K562 (cell line): ENCODE measurements around the gene SRRM4. TPM values are rescaled to one million over a fixed set of nuclear protein-coding genes. Genes with fewer than 3 reads are reported as not detected.
A peak's percentile ranks its signal among the peaks of the same experiment; 100 is the strongest.

Experiments
- ATAC-seq: fragments of 200-7000 bp; cut with Tn5 transposase; 3 replicates; pipeline ENCODE4 v1.9.1; 2020; ENCODE audit warnings: moderate library complexity
- BruUV-seq: library from RNA; stranded (reverse); fragments of 400-500 nt; replicated peaks from 2 replicates; lab custom pipeline; 2021; lab: Mats Ljungman, UMichigan
- CTCF ChIA-PET: fragments of 300-600 bp; formaldehyde crosslinking; extraction: SDS; loops from one replicate; lab custom pipeline; 2021; ENCODE audit warnings: low intra/inter-chr PET ratio; lab: Yijun Ruan, JAX
- POLR2A ChIA-PET: fragments of 300-600, 350-650 bp; sonication (Branson Sonifier 250); formaldehyde crosslinking; extraction: SDS; loops from one replicate; lab custom pipeline; 2021; ENCODE audit warnings: antibody characterized with exemption, inconsistent platforms; lab: Yijun Ruan, JAX
- DNase-seq, 4 experiments: peaks; one replicate each; pipeline versions ENCODE4 v3.0.0 to v3.0.0-alpha.2; 2011 to 2018; ENCODE audit warnings: low spot score in 3 of 4, mixed read lengths in 3 of 4; ENCODE audit errors: extremely low read depth in 1 of 4
- FAIRE-seq: peaks from 2 replicates; lab custom pipeline; 2011; peaks lifted over from hg19 to GRCh38; lab: Jason Lieb, UNC
- H2AFZ ChIP-seq: 2 replicates; pipeline ENCODE4 v1.6.0; 2011; ENCODE audit warnings: low read depth, low read length, control low read depth, inconsistent platforms
- H3K27ac ChIP-seq: fragments of 200-600 bp; 3 replicates; pipeline ENCODE4 v1.8.0; 2011; ENCODE audit warnings: low read depth, mild to moderate bottlenecking, control low read depth, inconsistent platforms, low read length, moderate library complexity, mixed read lengths; ENCODE audit errors: extremely low read depth
- H3K27me3 ChIP-seq, 2 experiments: fragments of 300-600 bp in 1 of 2; 2 replicates in 1 of 2; 3 replicates in 1 of 2; pipeline versions ENCODE4 v1.6.0 to v1.8.0; 2011; ENCODE audit warnings: inconsistent platforms in 2 of 2, low read length in 2 of 2, mild to moderate bottlenecking in 1 of 2, mixed read lengths in 1 of 2, moderate library complexity in 1 of 2; ENCODE audit not compliant: control insufficient read depth in 2 of 2, insufficient read depth in 2 of 2
- H3K36me3 ChIP-seq: fragments of 300-600 bp; 3 replicates; pipeline ENCODE4 v1.8.0; 2011; ENCODE audit warnings: mild to moderate bottlenecking, low read length, inconsistent platforms; ENCODE audit not compliant: control insufficient read depth, insufficient read depth
- H3K4me1 ChIP-seq, 2 experiments: fragments of 200-600 bp in 1 of 2; replicated peaks in 1 of 2; 2 replicates in 1 of 2; 3 replicates in 1 of 2; pipeline versions ENCODE4 v1.5.1 to v1.8.0; 2011; ENCODE audit warnings: inconsistent platforms in 2 of 2, low read length in 2 of 2, mild to moderate bottlenecking in 1 of 2, mixed read lengths in 1 of 2, moderate library complexity in 1 of 2; ENCODE audit not compliant: control insufficient read depth in 2 of 2, insufficient read depth in 2 of 2
- H3K4me2 ChIP-seq: 2 replicates; pipeline ENCODE4 v1.6.1; 2011; ENCODE audit warnings: low read length, control low read depth, inconsistent platforms, mixed read lengths; ENCODE audit not compliant: insufficient read depth
- H3K4me3 ChIP-seq: fragments of 200-600 bp; sonication (generic), shearing (Covaris generic); 2 replicates; pipeline ENCODE4 v1.5.1; 2016; ENCODE audit warnings: control low read depth, inconsistent platforms
- H3K79me2 ChIP-seq: fragments of 200-600 bp; 3 replicates; pipeline ENCODE4 v1.8.0; 2011; ENCODE audit warnings: low read length, inconsistent platforms; ENCODE audit not compliant: control insufficient read depth, insufficient read depth
- H3K9ac ChIP-seq, 2 experiments: 2 replicates each; pipeline versions ENCODE4 v1.6.0 to v1.6.1; 2011; ENCODE audit warnings: low read depth in 2 of 2, low read length in 2 of 2, control low read depth in 1 of 2, inconsistent platforms in 1 of 2, mild to moderate bottlenecking in 1 of 2, mixed read lengths in 1 of 2; ENCODE audit not compliant: insufficient read depth in 1 of 2
- H3K9me1 ChIP-seq: one replicate; pipeline ENCODE4 v1.6.0; 2011; ENCODE audit warnings: inconsistent platforms, mild to moderate bottlenecking, low read length, moderate library complexity; ENCODE audit not compliant: control insufficient read depth, insufficient read depth
- H3K9me3 ChIP-seq: replicated peaks from 2 replicates; pipeline ENCODE4 v1.5.1; 2011; ENCODE audit warnings: low read depth, low read length, inconsistent platforms; ENCODE audit not compliant: control insufficient read depth, insufficient read depth
- H4K20me1 ChIP-seq: replicated peaks from 2 replicates; pipeline ENCODE4 v1.6.1; 2011; ENCODE audit warnings: low read length, inconsistent platforms, mixed read lengths; ENCODE audit not compliant: control insufficient read depth, insufficient read depth
- E4F1 ChIP-seq: fragments of 250-450 bp; sonication (Bioruptor Pico); IDR thresholded peaks from 2 replicates; pipeline ENCODE4 v1.5.0; 2021; ENCODE audit warnings: mild to moderate bottlenecking, borderline replicate concordance
- ETV6 ChIP-seq, 3 experiments: fragments of 150-350 bp in 1 of 3; sonication (generic) in 1 of 3; formaldehyde crosslinking in 1 of 3; IDR thresholded peaks; 2 replicates each; pipeline versions ENCODE4 v1.6.1 to v1.8.0; 2014 to 2022; ENCODE audit warnings: borderline replicate concordance in 2 of 3, low read depth in 2 of 3, antibody characterized with exemption in 1 of 3, low read length in 1 of 3, mild to moderate bottlenecking in 1 of 3, missing genetic modification reagents in 1 of 3
- FOXA3 ChIP-seq, 2 experiments: fragments of 450-650 bp in 1 of 2; sonication (generic) in 1 of 2; formaldehyde crosslinking; IDR thresholded peaks in 1 of 2; conservative IDR thresholded peaks in 1 of 2; 2 replicates each; pipeline versions ENCODE4 v1.4.0 to v1.8.0; 2020 to 2022; ENCODE audit warnings: mild to moderate bottlenecking in 2 of 2, missing genetic modification reagents in 1 of 2
- FOXO4 ChIP-seq: fragments of 450-650 bp; formaldehyde crosslinking; IDR thresholded peaks from 2 replicates; pipeline ENCODE4 v1.4.0; 2020; ENCODE audit warnings: mild to moderate bottlenecking, moderate library complexity
- HES1 ChIP-seq: fragments of 450-650 bp; IDR thresholded peaks from 2 replicates; pipeline ENCODE4 v1.6.1; 2016; ENCODE audit warnings: low read depth, mild to moderate bottlenecking, moderate library complexity
- POLR2AphosphoS5 ChIP-seq: IDR thresholded peaks from 2 replicates; pipeline ENCODE4 v1.6.1; 2011; ENCODE audit warnings: mild to moderate bottlenecking, low read depth, low read length, moderate library complexity; ENCODE audit not compliant: control insufficient read depth, insufficient read depth
- SIN3B ChIP-seq: fragments of 450-650 bp; IDR thresholded peaks from 2 replicates; pipeline ENCODE4 v1.6.1; 2017; ENCODE audit warnings: low read depth, mild to moderate bottlenecking, moderate library complexity
- ZFP30 ChIP-seq: fragments of 250-450 bp; sonication (Bioruptor Pico); IDR thresholded peaks from 2 replicates; pipeline ENCODE4 v1.8.0; 2022; ENCODE audit warnings: moderate library complexity, mild to moderate bottlenecking, inconsistent platforms, borderline replicate concordance
- ZNF316 ChIP-seq: fragments of 450-650 bp; IDR thresholded peaks from 2 replicates; pipeline ENCODE4 v1.6.1; 2016
- WGBS: fragments of 100-300 bp; shearing (Covaris generic); methylation state at CpG from one replicate; pipeline ENCODE4 v1.1.6; 2016; ENCODE audit warnings: low coverage, mixed read lengths; ENCODE audit not compliant: insufficient coverage; ENCODE audit errors: missing lambda C conversion rate; 5-methylcytosine and 5-hydroxymethylcytosine counted together
- in situ Hi-C: fragments of 300-500 bp; cut with MboI; formaldehyde crosslinking; loops from 4 replicates; pipeline ENCODE4 v1.15.0; 2018; ENCODE audit warnings: inconsistent platforms, mixed read lengths
- intact Hi-C: fragments of 100-400 bp; cut with micrococcal nuclease; formaldehyde crosslinking; loops from 2 replicates; pipeline ENCODE4 v1.14.2; 2022
- polyA plus RNA-seq, 8 experiments: library from polyadenylated mRNA; depleted of rRNA in 4 of 8; stranded (reverse) in 5 of 8; unstranded in 3 of 8; fragments of >200 nt; fragmentation: Nextera tagmentation in 2 of 8; fragmentation: Illumina TruSeq in 1 of 8; extraction: Ambion mirVana in 2 of 8; extraction: Trizol in 1 of 8; gene quantifications; 2 replicates each; pipeline versions ENCODE4 v1.2.1 to v1.2.3, GENCODE V29; 2011 to 2014; ENCODE audit warnings: inconsistent platforms in 1 of 8, missing spikeins in 1 of 8
- total RNA-seq, 7 experiments: library from RNA; depleted of rRNA in 6 of 7; stranded (reverse); fragments of >200 nt in 6 of 7; fragmentation: Illumina TruSeq in 2 of 7; extraction: Trizol in 2 of 7; gene quantifications; 2 replicates each; pipeline versions ENCODE4 v1.2.1 to v1.2.3, GENCODE V29; 2011 to 2021; ENCODE audit warnings: low replicate concordance in 1 of 7

The SRRM4 gene
- total and polyA plus RNA-seq, 9 of the 15 experiments (the other 6 are each of a cell fraction or from before 2014, with no cell fraction given), result not detected

- no peak for TF ChIP-seq FOXO4 (CRISPR knock-in tag)
- peak; percentile 99 for TF ChIP-seq ZNF316
- TF ChIP-seq ZFP30 (CRISPR knock-in tag), result no peak
- no peak for TF ChIP-seq ETV6 (IDR thresholded peaks at IDR 0.05; ENCODE audit: borderline replicate concordance in 1 of 2, low read depth in 2 of 2, low read length in 1 of 2)
- TF ChIP-seq ETV6 (CRISPR knock-in tag; IDR thresholded peaks at IDR 0.05; ENCODE audit: borderline replicate concordance), result no peak
- no peak for TF ChIP-seq HES1
These were observed 172.4 kb downstream of the SRRM4 start (continued) for GRCh38 chr12:119153477-119154434.

DNA sequence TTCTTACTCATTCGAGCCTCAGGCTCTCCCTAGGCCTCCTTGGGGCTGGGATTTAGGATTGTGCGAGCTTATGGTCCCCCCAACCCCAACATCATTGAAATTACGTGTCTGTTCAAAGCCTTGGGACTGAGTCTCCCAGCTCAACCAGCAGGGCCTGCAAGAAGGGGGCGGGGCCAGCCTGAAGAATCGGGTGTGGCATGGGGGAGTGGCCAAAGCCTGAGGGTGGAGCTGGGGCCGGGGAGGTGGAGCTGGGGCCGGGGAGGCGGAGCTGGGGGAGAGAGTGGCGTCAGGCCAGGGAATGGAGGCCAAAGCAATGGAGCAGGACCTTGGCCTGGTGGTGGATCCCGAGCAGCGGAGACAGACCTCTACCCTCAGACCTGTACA, 173.1 kb downstream of the SRRM4 start:
- BruUV-seq, result no TSS peak
- in situ Hi-C loops (no loop called here), intact Hi-C loops (no loop called here)
- H3K27ac ChIP-seq, result peak overlapping the region; percentile 54; the same call in 1 of the 3 replicates
- WGBS, result 29% methylated on average over 10 of the region's 11 CpGs
- peak; percentile 58 to 74 (median 74) for DNase-seq
- H2AFZ ChIP-seq, result peak overlapping the region; percentile 68
- H3K79me2 ChIP-seq, result no peaks in the 10 kb centered on the region
- H3K36me3 ChIP-seq, result no peaks in the 10 kb centered on the region
- H3K4me1 ChIP-seq, result peaks cover 7 to 26% of the 10 kb centered on the region in 2 experiments; a peak in 4 of 5 replicates
- H3K27me3 ChIP-seq, result peaks cover 0 to 10% of the 10 kb centered on the region in 2 experiments; a peak in 2 of 5 replicates
- no peak for FAIRE-seq
- H4K20me1 ChIP-seq, result no peaks in the 10 kb centered on the region
- POLR2A ChIA-PET, result no interaction called here
- no peak overlapping the region for H3K4me3 ChIP-seq
- peak; percentile 96 for ATAC-seq
- no peak overlapping the region for H3K9ac ChIP-seq
- no peaks in the 10 kb centered on the region for H3K9me1 ChIP-seq
- H3K9me3 ChIP-seq, result no peaks in the 10 kb centered on the region
- H3K4me2 ChIP-seq, result peak overlapping the region; percentile 41; the same call in 1 of the 2 replicates
- CTCF ChIA-PET, result interaction anchor here (0.7 kb wide), 1 partner anchor 515 kb away, joined by 3 read pairs; no protein-coding TSS in a partner anchor
- TF ChIP-seq FOXA3 (CRISPR knock-in tag; conservative IDR thresholded peaks at IDR 0.05 in 1 of 2, IDR thresholded peaks at IDR 0.05 in 1 of 2) (no peak), POLR2AphosphoS5 (no peak), SIN3B (no peak), E4F1 (CRISPR knock-in tag) (no peak)
